SK-N-SH treated with all-trans-retinoic acid at 6 μM for 48 hours (cell line): Measurements from ENCODE around the gene CHRNA10.

Experiments used
- ATAC-seq: fragments of 200-7000 bp; cut with Tn5 transposase; 3 replicates; pipeline ENCODE4 v1.9.1; 2020; ENCODE audit warnings: mild to moderate bottlenecking, moderate library complexity
- ARNTL ChIP-seq: fragments of 450-650 bp; formaldehyde crosslinking; IDR thresholded peaks from 2 replicates; pipeline ENCODE4 v1.5.0; 2020; ENCODE audit warnings: low read depth, mild to moderate bottlenecking, moderate library complexity, borderline replicate concordance
- BACH2 ChIP-seq: fragments of 250-450 bp; sonication (Bioruptor Pico); IDR thresholded peaks from 2 replicates; pipeline ENCODE4 v1.9.0; 2021; ENCODE audit warnings: mild to moderate bottlenecking, borderline replicate concordance
- CSDC2 ChIP-seq: fragments of 250-450 bp; sonication (Bioruptor Pico); IDR thresholded peaks from 2 replicates; pipeline ENCODE4 v1.5.0; 2020; ENCODE audit warnings: mild to moderate bottlenecking, moderate library complexity
- CSRNP3 ChIP-seq: fragments of 250-450 bp; sonication (Bioruptor Pico); IDR thresholded peaks from 2 replicates; pipeline ENCODE4 v1.5.1; 2021; ENCODE audit warnings: mild to moderate bottlenecking, moderate library complexity
- ESRRG ChIP-seq: fragments of 250-450 bp; sonication (Bioruptor Pico); IDR thresholded peaks from 2 replicates; pipeline ENCODE4 v1.6.1; 2021; ENCODE audit warnings: mild to moderate bottlenecking
- GLIS3 ChIP-seq: fragments of 250-450 bp; sonication (Bioruptor Pico); IDR thresholded peaks from 2 replicates; pipeline ENCODE4 v1.5.0; 2020; ENCODE audit warnings: mild to moderate bottlenecking, moderate library complexity
- OSR1 ChIP-seq: fragments of 250-450 bp; sonication (Bioruptor Pico); IDR thresholded peaks from 2 replicates; pipeline ENCODE4 v1.8.0; 2022; ENCODE audit warnings: moderate library complexity, mild to moderate bottlenecking, inconsistent platforms
- PATZ1 ChIP-seq: fragments of 250-450 bp; sonication (Bioruptor Pico); IDR thresholded peaks from 2 replicates; pipeline ENCODE4 v1.8.0; 2020; ENCODE audit warnings: mild to moderate bottlenecking, moderate library complexity, borderline replicate concordance
- POU6F1 ChIP-seq: fragments of 250-450 bp; sonication (Bioruptor Pico); IDR thresholded peaks from 2 replicates; pipeline ENCODE4 v1.8.0; 2021; ENCODE audit warnings: low read depth, mild to moderate bottlenecking, moderate library complexity, borderline replicate concordance
- PPARA ChIP-seq: fragments of 250-450 bp; sonication (Bioruptor Pico); IDR thresholded peaks from 2 replicates; pipeline ENCODE4 v1.5.0; 2020; ENCODE audit warnings: mild to moderate bottlenecking, borderline replicate concordance
- RARB ChIP-seq: fragments of 250-450 bp; sonication (Bioruptor Pico); IDR thresholded peaks from 2 replicates; pipeline ENCODE4 v1.8.0; 2021; ENCODE audit warnings: mild to moderate bottlenecking, moderate library complexity
- SNAI2 ChIP-seq: fragments of 250-450 bp; sonication (Bioruptor Pico); IDR thresholded peaks from 2 replicates; pipeline ENCODE4 v1.5.0; 2020; ENCODE audit warnings: mild to moderate bottlenecking, moderate library complexity
- TCF4 ChIP-seq: fragments of 250-450 bp; sonication (Bioruptor Pico); IDR thresholded peaks from 2 replicates; pipeline ENCODE4 v1.8.0; 2021; ENCODE audit warnings: mild to moderate bottlenecking, moderate library complexity, borderline replicate concordance
- TOX ChIP-seq: fragments of 250-450 bp; sonication (Bioruptor Pico); IDR thresholded peaks from 2 replicates; pipeline ENCODE4 v1.8.0; 2021; ENCODE audit warnings: mild to moderate bottlenecking, moderate library complexity, borderline replicate concordance
- TSHZ2 ChIP-seq: fragments of 250-450 bp; sonication (Bioruptor Pico); IDR thresholded peaks from 2 replicates; pipeline ENCODE4 v1.5.0; 2020; ENCODE audit warnings: mild to moderate bottlenecking, moderate library complexity
- ZC3H10 ChIP-seq: fragments of 250-450 bp; sonication (Bioruptor Pico); IDR thresholded peaks from 2 replicates; pipeline ENCODE4 v1.5.1; 2021; ENCODE audit warnings: mild to moderate bottlenecking, moderate library complexity
- ZFP3 ChIP-seq: fragments of 250-450 bp; sonication (Bioruptor Pico); IDR thresholded peaks from 2 replicates; pipeline ENCODE4 v1.5.0; 2020; ENCODE audit warnings: mild to moderate bottlenecking, moderate library complexity
- ZFP30 ChIP-seq: fragments of 450-650 bp; formaldehyde crosslinking; IDR thresholded peaks from 2 replicates; pipeline ENCODE4 v1.5.0; 2022; ENCODE audit warnings: mild to moderate bottlenecking, moderate library complexity
- ZNF70 ChIP-seq: fragments of 450-650 bp; formaldehyde crosslinking; IDR thresholded peaks from 2 replicates; pipeline ENCODE4 v1.5.0; 2020; ENCODE audit warnings: mild to moderate bottlenecking, moderate library complexity
- ZNF8 ChIP-seq: fragments of 450-650 bp; formaldehyde crosslinking; IDR thresholded peaks from 2 replicates; pipeline ENCODE4 v1.5.0; 2020; ENCODE audit warnings: mild to moderate bottlenecking, moderate library complexity
- TF ChIP-seq, protein P1 (sequence below): fragments of 250-450 bp; sonication (Bioruptor Pico); IDR thresholded peaks from 2 replicates; pipeline ENCODE4 v1.5.1; 2020; ENCODE audit warnings: low read depth, mild to moderate bottlenecking, moderate library complexity

The CHRNA10 gene

GRCh38 chr11:3666023-3666530 is 5.1 kb downstream of the CHRNA10 start:
- TF ChIP-seq BACH2 (CRISPR knock-in tag) (no peak), ESRRG (no peak), GLIS3 (CRISPR knock-in tag) (no peak), RARB (CRISPR knock-in tag) (no peak), TSHZ2 (CRISPR knock-in tag) (no peak), ARNTL (CRISPR knock-in tag) (no peak), ZFP3 (no peak), ZC3H10 (CRISPR knock-in tag) (no peak), ZNF70 (CRISPR knock-in tag) (no peak), SNAI2 (CRISPR knock-in tag) (no peak), CSDC2 (CRISPR knock-in tag) (no peak), OSR1 (CRISPR knock-in tag) (no peak), ZFP30 (CRISPR knock-in tag) (no peak), TOX (no peak), TCF4 (CRISPR knock-in tag) (no peak), ZNF8 (no peak), PATZ1 (CRISPR knock-in tag) (no peak), CSRNP3 (CRISPR knock-in tag) (no peak), PPARA (CRISPR knock-in tag) (no peak)
- TF ChIP-seq, protein P1, sequence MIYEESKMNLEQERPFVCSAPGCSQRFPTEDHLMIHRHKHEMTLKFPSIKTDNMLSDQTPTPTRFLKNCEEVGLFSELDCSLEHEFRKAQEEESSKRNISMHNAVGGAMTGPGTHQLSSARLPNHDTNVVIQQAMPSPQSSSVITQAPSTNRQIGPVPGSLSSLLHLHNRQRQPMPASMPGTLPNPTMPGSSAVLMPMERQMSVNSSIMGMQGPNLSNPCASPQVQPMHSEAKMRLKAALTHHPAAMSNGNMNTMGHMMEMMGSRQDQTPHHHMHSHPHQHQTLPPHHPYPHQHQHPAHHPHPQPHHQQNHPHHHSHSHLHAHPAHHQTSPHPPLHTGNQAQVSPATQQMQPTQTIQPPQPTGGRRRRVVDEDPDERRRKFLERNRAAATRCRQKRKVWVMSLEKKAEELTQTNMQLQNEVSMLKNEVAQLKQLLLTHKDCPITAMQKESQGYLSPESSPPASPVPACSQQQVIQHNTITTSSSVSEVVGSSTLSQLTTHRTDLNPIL (CRISPR knock-in tag) = no peak

DNA sequence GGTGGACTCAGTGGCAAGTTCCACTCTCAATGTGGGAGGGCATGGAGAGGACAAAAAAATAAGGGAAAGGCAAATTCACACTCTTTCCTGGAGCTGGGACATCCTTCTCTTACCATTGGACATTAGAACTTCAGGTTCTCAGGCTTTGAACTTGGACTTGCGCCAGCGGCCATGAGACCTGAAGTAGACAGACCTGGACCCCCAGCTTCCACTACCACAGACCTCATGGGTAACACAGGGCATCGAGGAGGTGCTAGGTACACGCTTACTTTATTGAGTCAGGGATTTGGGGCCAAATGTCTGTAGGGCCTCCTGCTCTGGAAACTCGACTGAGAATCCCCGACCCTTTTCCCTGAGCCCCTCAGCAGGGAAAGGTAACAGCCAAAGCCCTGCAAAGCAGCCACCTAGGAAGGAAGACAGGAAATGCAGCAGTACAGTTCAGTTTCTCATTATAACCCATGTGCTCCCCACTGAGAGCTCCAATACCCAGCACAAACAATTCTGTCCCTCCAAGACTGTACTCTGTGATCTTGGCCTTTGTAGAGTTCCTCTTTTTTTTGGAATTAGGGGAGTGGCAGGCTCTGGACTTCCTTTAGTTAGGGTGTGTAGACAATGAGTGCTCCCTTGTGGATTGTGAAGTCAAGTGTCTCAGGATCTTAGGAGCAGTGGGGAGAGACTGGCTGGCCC is 5.7 kb downstream of the CHRNA10 start:
- ATAC-seq = no peak
- no peak for TF ChIP-seq ESRRG
- TF ChIP-seq RARB (CRISPR knock-in tag) = no peak
- no peak for TF ChIP-seq CSDC2 (CRISPR knock-in tag)
- TF ChIP-seq SNAI2 (CRISPR knock-in tag) = no peak
- TF ChIP-seq TCF4 (CRISPR knock-in tag) = no peak
- TF ChIP-seq ARNTL (CRISPR knock-in tag) = no peak
- TF ChIP-seq GLIS3 (CRISPR knock-in tag) = no peak
- TF ChIP-seq, protein P1 (CRISPR knock-in tag) = no peak
- no peak for TF ChIP-seq PATZ1 (CRISPR knock-in tag)
- no peak for TF ChIP-seq OSR1 (CRISPR knock-in tag)
- TF ChIP-seq PPARA (CRISPR knock-in tag) = no peak
- TF ChIP-seq POU6F1 (CRISPR knock-in tag) = no peak
- TF ChIP-seq ZNF70 (CRISPR knock-in tag) = no peak
- no peak for TF ChIP-seq TSHZ2 (CRISPR knock-in tag)
- no peak for TF ChIP-seq TOX

More at GRCh38 chr11:3666023-3666530, 5.1 kb downstream of the CHRNA10 start:
- no peak for ATAC-seq
